IMR-90 (cell line): ENCODE results near the gene TKFC.

Experiments used
- CEBPB ChIP-seq: IDR thresholded peaks from 2 replicates; pipeline ENCODE4 v1.6.1; 2012; ENCODE audit warnings: low read depth, low read length, improper control_type of control experiment
- CHD1 ChIP-seq: IDR thresholded peaks from 2 replicates; pipeline ENCODE4 v1.6.1; 2012; ENCODE audit warnings: low read depth, low read length, improper control_type of control experiment
- CTCF ChIP-seq: conservative IDR thresholded peaks from 2 replicates; pipeline ENCODE4 v1.5.1; 2012; ENCODE audit warnings: mild to moderate bottlenecking, low read depth, low read length, improper control_type of control experiment
- ELK1 ChIP-seq: fragments of 150-350 bp; IDR thresholded peaks from 2 replicates; pipeline ENCODE4 v1.6.1; 2016; ENCODE audit warnings: low read depth, mild to moderate bottlenecking, low read length, moderate library complexity, borderline replicate concordance
- FOS ChIP-seq: fragments of 150-350 bp; IDR thresholded peaks from 2 replicates; pipeline ENCODE4 v1.6.1; 2016; ENCODE audit warnings: low read depth, low read length
- MAFK ChIP-seq: IDR thresholded peaks from 2 replicates; pipeline ENCODE4 v1.6.1; 2012; ENCODE audit warnings: low read depth, low read length, improper control_type of control experiment
- MXI1 ChIP-seq: IDR thresholded peaks from 2 replicates; pipeline ENCODE4 v1.6.1; 2012; ENCODE audit warnings: low read depth, mild to moderate bottlenecking, low read length, moderate library complexity, borderline replicate concordance
- POLR2A ChIP-seq: IDR thresholded peaks from 2 replicates; pipeline ENCODE4 v1.6.1; 2012; ENCODE audit warnings: mild to moderate bottlenecking, low read depth, low read length
- RAD21 ChIP-seq: IDR thresholded peaks from 2 replicates; pipeline ENCODE4 v1.6.1; 2012; ENCODE audit warnings: low read length, improper control_type of control experiment
- RCOR1 ChIP-seq: IDR thresholded peaks from 2 replicates; pipeline ENCODE4 v1.6.1; 2012; ENCODE audit warnings: mild to moderate bottlenecking, low read length, improper control_type of control experiment; ENCODE audit not compliant: insufficient replicate concordance
- RFX5 ChIP-seq: IDR thresholded peaks from 2 replicates; pipeline ENCODE4 v1.8.0; 2012; ENCODE audit warnings: low read depth, mild to moderate bottlenecking, low read length, moderate library complexity
- SMC3 ChIP-seq: fragments of 150-350 bp; IDR thresholded peaks from 2 replicates; pipeline ENCODE4 v1.6.1; 2016; ENCODE audit warnings: low read depth, mild to moderate bottlenecking, antibody characterized with exemption, low read length, moderate library complexity
- USF2 ChIP-seq: fragments of 150-350 bp; IDR thresholded peaks from 2 replicates; pipeline ENCODE4 v1.6.1; 2017; ENCODE audit warnings: mild to moderate bottlenecking, antibody characterized with exemption, low read length, low read depth

GRCh38 chr11:61369372-61370348, 36.6 kb downstream of the TKFC start:
- TF ChIP-seq RFX5 (no peak), MXI1 (no peak), ELK1 (no peak), CTCF (no peak), RAD21 (no peak), MAFK (peak; percentile 34; the same call in 1 of the 2 replicates), POLR2A (no peak), USF2 (no peak), CHD1 (no peak), CEBPB (peak; percentile 84), FOS (0 out of 2 replicates have a peak, but pooled peaks have one; percentile 8), SMC3 (no peak), RCOR1 (peak; percentile 73)
